GM23338 (cell line): Measurements from ENCODE around the gene HLCS. TPM values are rescaled to one million over a fixed set of nuclear protein-coding genes. Genes with fewer than 3 reads are reported as not detected.

Experiments
- ATAC-seq: fragments of 200-7000 bp; cut with Tn5 transposase; 3 replicates; pipeline ENCODE4 v1.9.1; 2020
- DNase-seq: peaks from one replicate; pipeline ENCODE4 v3.0.0-alpha.2; 2015; ENCODE audit warnings: low spot score
- H2AFZ ChIP-seq: fragments of 200-600 bp; sonication (generic); 2 replicates; pipeline ENCODE4 v1.8.0; 2016; ENCODE audit warnings: antibody characterized with exemption, mild to moderate bottlenecking, moderate library complexity
- H3F3A ChIP-seq: fragments of 200-600 bp; sonication (generic); replicated peaks from 2 replicates; pipeline ENCODE4 v1.8.0; 2017; ENCODE audit warnings: antibody characterized with exemption, mixed run types, low read depth
- H3K27ac ChIP-seq: fragments of 200-600 bp; sonication (generic); 2 replicates; pipeline ENCODE4 v1.6.1; 2016; ENCODE audit warnings: low read depth
- H3K27me3 ChIP-seq: fragments of 200-600 bp; sonication (generic); 2 replicates; pipeline ENCODE4 v1.8.0; 2016; ENCODE audit warnings: mild to moderate bottlenecking, mixed run types, moderate library complexity; ENCODE audit not compliant: insufficient read depth
- H3K36me3 ChIP-seq: fragments of 200-600 bp; sonication (generic); 2 replicates; pipeline ENCODE4 v1.8.0; 2016; ENCODE audit warnings: mild to moderate bottlenecking; ENCODE audit not compliant: insufficient read depth
- H3K4me1 ChIP-seq: fragments of 200-600 bp; sonication (generic); 2 replicates; pipeline ENCODE4 v1.8.0; 2016; ENCODE audit warnings: mild to moderate bottlenecking, moderate library complexity; ENCODE audit not compliant: insufficient read depth
- H3K4me2 ChIP-seq: fragments of 200-600 bp; sonication (generic); 2 replicates; pipeline ENCODE4 v1.7.1; 2017; ENCODE audit warnings: mixed run types
- H3K4me3 ChIP-seq: fragments of 200-600 bp; sonication (generic); 2 replicates; pipeline ENCODE4 v1.6.1; 2016; ENCODE audit warnings: mixed run types
- H3K79me2 ChIP-seq: fragments of 200-600 bp; sonication (generic); replicated peaks from 2 replicates; pipeline ENCODE4 v1.8.0; 2017; ENCODE audit warnings: mild to moderate bottlenecking; ENCODE audit not compliant: insufficient read depth
- H3K9me2 ChIP-seq: fragments of 200-600 bp; sonication (generic); 2 replicates; pipeline ENCODE4 v1.8.0; 2017; ENCODE audit not compliant: insufficient read depth
- H4K20me1 ChIP-seq: fragments of 200-600 bp; sonication (generic); replicated peaks from 2 replicates; pipeline ENCODE4 v1.8.0; 2017; ENCODE audit warnings: mild to moderate bottlenecking; ENCODE audit not compliant: insufficient read depth
- H3K27ac Mint-ChIP-seq: 2 replicates; pipeline ENCODE4 v1.8.0; 2020; ENCODE audit warnings: inconsistent platforms, mild to moderate bottlenecking, moderate library complexity, mixed read lengths
- H3K27me3 Mint-ChIP-seq: 3 replicates; pipeline ENCODE4 v1.8.0; 2022; ENCODE audit warnings: low read depth, mild to moderate bottlenecking, moderate library complexity, mixed read lengths, inconsistent platforms; ENCODE audit not compliant: insufficient read depth, poor library complexity
- H3K36me3 Mint-ChIP-seq: 3 replicates; pipeline ENCODE4 v1.8.0; 2021; ENCODE audit warnings: low read depth, mild to moderate bottlenecking, inconsistent platforms, moderate library complexity, mixed read lengths
- H3K4me1 Mint-ChIP-seq: 3 replicates; pipeline ENCODE4 v1.8.0; 2020; ENCODE audit warnings: mild to moderate bottlenecking, inconsistent platforms, mixed read lengths
- H3K4me3 Mint-ChIP-seq: 3 replicates; pipeline ENCODE4 v1.8.0; 2021; ENCODE audit warnings: moderate library complexity, mild to moderate bottlenecking, inconsistent platforms, mixed read lengths
- H3K9me3 Mint-ChIP-seq: 3 replicates; pipeline ENCODE4 v1.8.0; 2020; ENCODE audit warnings: moderate library complexity, mild to moderate bottlenecking, inconsistent platforms, mixed read lengths
- CREB1 ChIP-seq: fragments of 250-450 bp; sonication (Bioruptor Pico); IDR thresholded peaks from 2 replicates; pipeline ENCODE4 v1.5.0; 2020; ENCODE audit warnings: low read depth, mild to moderate bottlenecking, moderate library complexity
- CTCF ChIP-seq, 2 experiments: fragments of 200-600 bp in 1 of 2; sonication (generic) in 1 of 2; conservative IDR thresholded peaks; 2 replicates each; pipeline versions ENCODE4 v1.5.1 to v1.6.1; 2016 to 2017; ENCODE audit warnings: antibody characterized with exemption in 2 of 2, low read depth in 2 of 2, mild to moderate bottlenecking in 2 of 2, moderate library complexity in 1 of 2
- ETS1 ChIP-seq: IDR thresholded peaks from 2 replicates; pipeline ENCODE4 v1.6.1; 2016; ENCODE audit warnings: antibody characterized with exemption
- EZH2 ChIP-seq: fragments of 200-600 bp; sonication (generic); IDR thresholded peaks from one replicate; pipeline ENCODE4 v1.8.0; 2017; ENCODE audit warnings: antibody characterized with exemption, mild to moderate bottlenecking, low read depth; ENCODE audit not compliant: unreplicated experiment
- EZH2phosphoT487 ChIP-seq: fragments of 200-600 bp; sonication (generic); IDR thresholded peaks from one replicate; pipeline ENCODE4 v1.8.1; 2018; ENCODE audit warnings: antibody characterized with exemption; ENCODE audit not compliant: unreplicated experiment
- NANOG ChIP-seq: IDR thresholded peaks from 2 replicates; pipeline ENCODE4 v1.6.1; 2016; ENCODE audit warnings: antibody characterized with exemption, borderline replicate concordance
- POLR2AphosphoS5 ChIP-seq: IDR thresholded peaks from 2 replicates; pipeline ENCODE4 v1.6.1; 2016; ENCODE audit warnings: antibody characterized with exemption, low read depth
- STAT1 ChIP-seq: IDR thresholded peaks from one replicate; pipeline ENCODE4 v1.6.1; 2016; ENCODE audit warnings: antibody characterized with exemption; ENCODE audit not compliant: unreplicated experiment
- ZNF114 ChIP-seq: fragments of 250-450 bp; sonication (Bioruptor Pico); IDR thresholded peaks from 2 replicates; pipeline ENCODE4 v1.5.0; 2020; ENCODE audit warnings: mild to moderate bottlenecking, moderate library complexity
- ZNF331 ChIP-seq: fragments of 250-450 bp; sonication (Bioruptor Pico); IDR thresholded peaks from 2 replicates; pipeline ENCODE4 v1.5.0; 2020; ENCODE audit warnings: low read depth, mild to moderate bottlenecking, moderate library complexity
- polyA plus RNA-seq: library from polyadenylated mRNA; unstranded; fragments of >200 nt; fragmentation: Nextera tagmentation; extraction: Ambion mirVana; gene quantifications from 2 replicates; pipeline ENCODE4 v1.2.1, GENCODE V29; 2016
- total RNA-seq: library from RNA; depleted of rRNA; stranded (reverse); fragments of >200 nt; shearing (Covaris generic); gene quantifications from 2 replicates; pipeline ENCODE4 v1.2.3, GENCODE V29; 2014

The HLCS gene
- total and polyA plus RNA-seq, 2 experiments from 2014 or later, result 6.1 to 14.7 TPM

GRCh38 chr21:36846631-36847030 lies 119.8 kb downstream of the HLCS start:
- DNase-seq (no peak), ATAC-seq (no peak)
- Mint-ChIP-seq H3K27ac (no peak overlapping the region), H3K4me3 (no peak overlapping the region), H3K9me3 (no peaks in the 10 kb centered on the region), H3K27me3 (no peaks in the 10 kb centered on the region), H3K36me3 (no peaks in the 10 kb centered on the region), H3K4me1 (no peaks in the 10 kb centered on the region)
- H3F3A ChIP-seq, result no peaks in the 10 kb centered on the region
- no peaks in the 10 kb centered on the region for H3K27me3 ChIP-seq
- H3K4me3 ChIP-seq, result no peak overlapping the region
- H3K36me3 ChIP-seq, result no peaks in the 10 kb centered on the region
- no peak overlapping the region for H2AFZ ChIP-seq
- H3K4me1 ChIP-seq, result no peaks in the 10 kb centered on the region; the same call in 1 of the 2 replicates
- no peaks in the 10 kb centered on the region for H3K79me2 ChIP-seq
- no peaks in the 10 kb centered on the region for H3K9me2 ChIP-seq
- no peak overlapping the region for H3K27ac ChIP-seq
- no peak for TF ChIP-seq ETS1
- TF ChIP-seq NANOG, result no peak
- H4K20me1 ChIP-seq, result no peaks in the 10 kb centered on the region
- no peak overlapping the region for H3K4me2 ChIP-seq

GRCh38 chr21:36845790-36846189 lies 120.7 kb downstream of the HLCS start:
- Histone ChIP-seq H3K4me1 (no peaks in the 10 kb centered on the region; the same call in 1 of the 2 replicates), H3K36me3 (no peaks in the 10 kb centered on the region), H3K79me2 (no peaks in the 10 kb centered on the region), H3F3A (no peaks in the 10 kb centered on the region), H4K20me1 (no peaks in the 10 kb centered on the region), H3K4me3 (no peak overlapping the region), H3K27me3 (no peaks in the 10 kb centered on the region), H3K27ac (no peak overlapping the region), H3K9me2 (no peaks in the 10 kb centered on the region), H2AFZ (no peak overlapping the region), H3K4me2 (no peak overlapping the region)
- H3K27me3 Mint-ChIP-seq, result no peaks in the 10 kb centered on the region
- H3K36me3 Mint-ChIP-seq, result no peaks in the 10 kb centered on the region
- ATAC-seq (no peak), DNase-seq (no peak)
- H3K27ac Mint-ChIP-seq, result no peak overlapping the region
- H3K4me3 Mint-ChIP-seq, result no peak overlapping the region
- H3K9me3 Mint-ChIP-seq, result no peaks in the 10 kb centered on the region
- TF ChIP-seq ETS1 (no peak), CREB1 (CRISPR knock-in tag) (no peak), POLR2AphosphoS5 (no peak), EZH2 (no peak), EZH2phosphoT487 (no peak), ZNF331 (CRISPR knock-in tag) (no peak), STAT1 (no peak), NANOG (no peak), CTCF (conservative IDR thresholded peaks at IDR 0.05; ENCODE audit: low read depth in 2 of 2) (no peak), ZNF114 (CRISPR knock-in tag) (no peak)
- H3K4me1 Mint-ChIP-seq, result no peaks in the 10 kb centered on the region
